Neural cell (in vitro differentiated cells): ENCODE results near the gene MMP7. TPM values are rescaled to one million over a fixed set of nuclear protein-coding genes. Genes with fewer than 3 reads are reported as not detected.

Experiments used
- H2AFZ ChIP-seq: fragments of 200-600, 300-800 bp; sonication (generic), shearing (Covaris generic); 2 replicates; pipeline ENCODE4 v1.6.0; 2014; ENCODE audit warnings: low read depth, mild to moderate bottlenecking, antibody characterized with exemption, low read length, moderate library complexity
- H3F3A ChIP-seq: fragments of 200-600 bp; shearing (Covaris generic); 2 replicates; pipeline ENCODE4 v1.6.1; 2016; ENCODE audit warnings: mild to moderate bottlenecking, moderate library complexity, mixed read lengths, antibody characterized with exemption, low read length; ENCODE audit not compliant: insufficient read depth, poor library complexity, severe bottlenecking
- H3K27ac ChIP-seq: fragments of 200-600, 300-800 bp; sonication (generic), shearing (Covaris generic); 2 replicates; pipeline ENCODE4 v1.5.1; 2014; ENCODE audit warnings: mild to moderate bottlenecking, low read length, moderate library complexity
- H3K27me3 ChIP-seq: fragments of 300-800, 200-600 bp; sonication (generic), shearing (Covaris generic); 2 replicates; pipeline ENCODE4 v1.6.0; 2014; ENCODE audit warnings: mild to moderate bottlenecking, low read depth, low read length, moderate library complexity; ENCODE audit not compliant: insufficient read depth
- H3K36me3 ChIP-seq: fragments of 300-800, 200-600 bp; sonication (generic), shearing (Covaris generic); 2 replicates; pipeline ENCODE4 v1.5.1; 2014; ENCODE audit warnings: mild to moderate bottlenecking, antibody characterized with exemption, low read length, moderate library complexity; ENCODE audit not compliant: insufficient read depth
- H3K4me2 ChIP-seq: fragments of 300-800, 200-600 bp; sonication (generic), shearing (Covaris generic); 2 replicates; pipeline ENCODE4 v1.6.0; 2014; ENCODE audit warnings: mild to moderate bottlenecking, low read length
- H3K4me3 ChIP-seq: fragments of 300-800, 200-600 bp; sonication (generic), shearing (Covaris generic); 2 replicates; pipeline ENCODE4 v1.5.1; 2014; ENCODE audit warnings: mild to moderate bottlenecking, low read length, moderate library complexity
- H3K79me2 ChIP-seq: fragments of 200-600 bp; shearing (Covaris generic); replicated peaks from 2 replicates; pipeline ENCODE4 v1.6.0; 2014; ENCODE audit warnings: mild to moderate bottlenecking, low read length, moderate library complexity; ENCODE audit not compliant: insufficient read depth
- H3K9ac ChIP-seq: fragments of 300-800, 200-600 bp; sonication (generic), shearing (Covaris generic); 2 replicates; pipeline ENCODE4 v1.6.1; 2016; ENCODE audit warnings: mild to moderate bottlenecking, low read length, mixed read lengths
- H3K9me2 ChIP-seq: fragments of 200-600 bp; shearing (Covaris generic); 2 replicates; pipeline ENCODE4 v1.6.1; 2016; ENCODE audit warnings: mild to moderate bottlenecking, low read length, mixed read lengths; ENCODE audit not compliant: insufficient read depth
- H3K9me3 ChIP-seq: fragments of 200-600, 300-800 bp; sonication (generic), shearing (Covaris generic); 2 replicates; pipeline ENCODE4 v1.6.1; 2016; ENCODE audit warnings: mild to moderate bottlenecking, mixed run types, low read length, moderate library complexity, mixed read lengths
- H4K20me1 ChIP-seq: fragments of 200-600 bp; shearing (Covaris generic); 2 replicates; pipeline ENCODE4 v1.6.1; 2016; ENCODE audit warnings: mild to moderate bottlenecking, mixed run types; ENCODE audit not compliant: insufficient read depth
- EP300 ChIP-seq: fragments of 450-650 bp; conservative IDR thresholded peaks from 2 replicates; pipeline ENCODE4 v1.6.1; 2014; ENCODE audit warnings: antibody characterized with exemption, mild to moderate bottlenecking, moderate library complexity; ENCODE audit not compliant: poor library complexity, severe bottlenecking
- EZH2 ChIP-seq: fragments of 200-600, 300-800 bp; shearing (Covaris generic), sonication (generic); IDR thresholded peaks from 2 replicates; pipeline ENCODE4 v1.6.1; 2014; ENCODE audit warnings: antibody characterized with exemption, low read length, borderline replicate concordance, mild to moderate bottlenecking; ENCODE audit not compliant: insufficient read depth, poor library complexity, severe bottlenecking
- MXI1 ChIP-seq: fragments of 450-650 bp; conservative IDR thresholded peaks from 2 replicates; pipeline ENCODE4 v1.6.1; 2014; ENCODE audit warnings: antibody characterized with exemption, mild to moderate bottlenecking; ENCODE audit not compliant: poor library complexity, severe bottlenecking
- POLR2AphosphoS5 ChIP-seq: IDR thresholded peaks from 2 replicates; pipeline ENCODE4 v1.6.1; 2012
- RAD21 ChIP-seq: fragments of 450-650 bp; conservative IDR thresholded peaks from 2 replicates; pipeline ENCODE4 v1.6.1; 2014; ENCODE audit warnings: antibody characterized with exemption, mild to moderate bottlenecking, moderate library complexity
- SMC3 ChIP-seq: fragments of 450-650 bp; conservative IDR thresholded peaks from 2 replicates; pipeline ENCODE4 v1.6.1; 2014; ENCODE audit warnings: antibody characterized with exemption, mild to moderate bottlenecking, moderate library complexity; ENCODE audit not compliant: poor library complexity
- TAF1 ChIP-seq: IDR thresholded peaks from 2 replicates; pipeline ENCODE4 v1.6.1; 2012; ENCODE audit warnings: low read depth
- polyA plus RNA-seq: library from polyadenylated mRNA; depleted of rRNA; stranded (reverse); fragments of >200 nt; gene quantifications from 2 replicates; pipeline ENCODE4 v1.2.3, GENCODE V29; 2014
- TF ChIP-seq, protein P1 (sequence below): IDR thresholded peaks from 2 replicates; pipeline ENCODE4 v1.6.1; 2012; ENCODE audit warnings: borderline replicate concordance
- TF ChIP-seq, protein P2 (sequence below): fragments of 450-650 bp; IDR thresholded peaks from 2 replicates; pipeline ENCODE4 v1.5.1; 2014; ENCODE audit warnings: antibody characterized with exemption, mild to moderate bottlenecking, moderate library complexity; ENCODE audit not compliant: poor library complexity, severe bottlenecking

The MMP7 gene
- polyA plus RNA-seq, 1 donor from 2014 or later, result not detected

DNA sequence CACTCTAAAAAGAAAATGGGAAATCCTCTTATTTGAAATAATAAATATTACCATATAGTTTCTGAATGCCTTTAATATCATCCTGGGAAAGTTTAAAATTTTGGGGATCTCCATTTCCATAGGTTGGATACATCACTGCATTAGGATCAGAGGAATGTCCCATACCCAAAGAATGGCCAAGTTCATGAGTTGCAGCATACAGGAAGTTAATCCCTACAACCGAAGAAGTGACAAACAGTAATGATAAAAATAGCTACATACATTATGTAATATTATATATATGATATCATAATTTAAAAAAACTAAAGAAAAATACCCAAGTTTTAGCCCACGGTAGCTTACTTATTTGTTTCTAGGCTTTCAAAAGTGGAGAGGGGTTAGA lies 7.4 kb downstream of the MMP7 start:
- no peak overlapping the region for H3K9ac ChIP-seq
- H4K20me1 ChIP-seq, result no peaks in the 10 kb centered on the region
- H3K27me3 ChIP-seq, result no peaks in the 10 kb centered on the region
- TF ChIP-seq, protein P1, sequence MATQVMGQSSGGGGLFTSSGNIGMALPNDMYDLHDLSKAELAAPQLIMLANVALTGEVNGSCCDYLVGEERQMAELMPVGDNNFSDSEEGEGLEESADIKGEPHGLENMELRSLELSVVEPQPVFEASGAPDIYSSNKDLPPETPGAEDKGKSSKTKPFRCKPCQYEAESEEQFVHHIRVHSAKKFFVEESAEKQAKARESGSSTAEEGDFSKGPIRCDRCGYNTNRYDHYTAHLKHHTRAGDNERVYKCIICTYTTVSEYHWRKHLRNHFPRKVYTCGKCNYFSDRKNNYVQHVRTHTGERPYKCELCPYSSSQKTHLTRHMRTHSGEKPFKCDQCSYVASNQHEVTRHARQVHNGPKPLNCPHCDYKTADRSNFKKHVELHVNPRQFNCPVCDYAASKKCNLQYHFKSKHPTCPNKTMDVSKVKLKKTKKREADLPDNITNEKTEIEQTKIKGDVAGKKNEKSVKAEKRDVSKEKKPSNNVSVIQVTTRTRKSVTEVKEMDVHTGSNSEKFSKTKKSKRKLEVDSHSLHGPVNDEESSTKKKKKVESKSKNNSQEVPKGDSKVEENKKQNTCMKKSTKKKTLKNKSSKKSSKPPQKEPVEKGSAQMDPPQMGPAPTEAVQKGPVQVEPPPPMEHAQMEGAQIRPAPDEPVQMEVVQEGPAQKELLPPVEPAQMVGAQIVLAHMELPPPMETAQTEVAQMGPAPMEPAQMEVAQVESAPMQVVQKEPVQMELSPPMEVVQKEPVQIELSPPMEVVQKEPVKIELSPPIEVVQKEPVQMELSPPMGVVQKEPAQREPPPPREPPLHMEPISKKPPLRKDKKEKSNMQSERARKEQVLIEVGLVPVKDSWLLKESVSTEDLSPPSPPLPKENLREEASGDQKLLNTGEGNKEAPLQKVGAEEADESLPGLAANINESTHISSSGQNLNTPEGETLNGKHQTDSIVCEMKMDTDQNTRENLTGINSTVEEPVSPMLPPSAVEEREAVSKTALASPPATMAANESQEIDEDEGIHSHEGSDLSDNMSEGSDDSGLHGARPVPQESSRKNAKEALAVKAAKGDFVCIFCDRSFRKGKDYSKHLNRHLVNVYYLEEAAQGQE, result no peak
- TF ChIP-seq RAD21 (no peak), MXI1 (no peak), POLR2AphosphoS5 (no peak), EP300 (no peak), EZH2 (no peak), TAF1 (no peak), SMC3 (no peak)
- TF ChIP-seq, protein P2, sequence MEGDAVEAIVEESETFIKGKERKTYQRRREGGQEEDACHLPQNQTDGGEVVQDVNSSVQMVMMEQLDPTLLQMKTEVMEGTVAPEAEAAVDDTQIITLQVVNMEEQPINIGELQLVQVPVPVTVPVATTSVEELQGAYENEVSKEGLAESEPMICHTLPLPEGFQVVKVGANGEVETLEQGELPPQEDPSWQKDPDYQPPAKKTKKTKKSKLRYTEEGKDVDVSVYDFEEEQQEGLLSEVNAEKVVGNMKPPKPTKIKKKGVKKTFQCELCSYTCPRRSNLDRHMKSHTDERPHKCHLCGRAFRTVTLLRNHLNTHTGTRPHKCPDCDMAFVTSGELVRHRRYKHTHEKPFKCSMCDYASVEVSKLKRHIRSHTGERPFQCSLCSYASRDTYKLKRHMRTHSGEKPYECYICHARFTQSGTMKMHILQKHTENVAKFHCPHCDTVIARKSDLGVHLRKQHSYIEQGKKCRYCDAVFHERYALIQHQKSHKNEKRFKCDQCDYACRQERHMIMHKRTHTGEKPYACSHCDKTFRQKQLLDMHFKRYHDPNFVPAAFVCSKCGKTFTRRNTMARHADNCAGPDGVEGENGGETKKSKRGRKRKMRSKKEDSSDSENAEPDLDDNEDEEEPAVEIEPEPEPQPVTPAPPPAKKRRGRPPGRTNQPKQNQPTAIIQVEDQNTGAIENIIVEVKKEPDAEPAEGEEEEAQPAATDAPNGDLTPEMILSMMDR, result no peak
- no peaks in the 10 kb centered on the region for H3F3A ChIP-seq
- H3K36me3 ChIP-seq, result no peaks in the 10 kb centered on the region
- no peaks in the 10 kb centered on the region for H3K79me2 ChIP-seq
- no peak overlapping the region for H3K27ac ChIP-seq
- H2AFZ ChIP-seq, result no peak overlapping the region
- no peaks in the 10 kb centered on the region for H3K9me2 ChIP-seq
- no peak overlapping the region for H3K4me3 ChIP-seq
- no peak overlapping the region for H3K4me2 ChIP-seq
- H3K9me3 ChIP-seq, result no peaks in the 10 kb centered on the region

DNA sequence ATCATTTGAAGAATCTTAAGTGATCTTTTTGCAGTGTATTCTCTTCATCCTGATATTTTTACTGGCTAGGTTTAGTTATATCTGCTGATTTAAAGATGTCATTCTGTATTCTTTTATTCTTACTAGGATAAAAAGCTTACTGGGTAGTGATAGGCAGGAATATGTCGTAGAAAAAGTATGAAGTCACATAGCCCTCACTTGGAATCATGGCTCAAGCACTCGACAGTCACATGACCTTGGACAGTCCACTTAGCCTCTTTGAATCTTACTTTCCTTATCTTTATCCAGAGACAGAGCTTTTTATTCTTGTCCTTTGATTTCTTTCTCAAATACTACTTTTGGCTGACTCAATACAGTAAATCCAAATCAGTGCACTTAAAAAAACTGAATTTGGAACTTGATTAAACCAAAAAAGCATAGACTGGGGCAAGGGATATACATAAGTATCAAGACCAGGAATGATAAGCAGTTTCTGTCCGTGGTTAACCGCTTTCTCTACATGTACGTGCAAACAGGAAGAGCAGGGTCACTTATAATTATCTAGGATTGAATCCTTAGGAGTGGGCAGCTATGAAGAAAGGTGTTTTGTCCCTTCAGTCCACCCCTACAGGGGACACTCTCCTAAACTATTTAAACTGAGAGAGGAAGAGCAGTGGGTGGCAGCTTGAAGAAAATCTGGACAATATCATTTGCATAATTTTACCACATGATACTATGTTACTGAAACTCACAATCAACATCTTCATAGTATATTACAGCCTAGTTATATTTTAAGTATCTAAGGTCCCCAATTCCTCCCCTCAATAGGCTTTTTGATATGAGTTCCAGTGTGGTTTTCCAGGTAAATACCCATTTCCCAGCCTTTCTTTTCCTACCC lies 8.0 kb downstream of the MMP7 start:
- Histone ChIP-seq H3F3A (no peaks in the 10 kb centered on the region), H3K4me3 (no peak overlapping the region), H3K27ac (no peak overlapping the region), H3K9me2 (no peaks in the 10 kb centered on the region), H3K79me2 (no peaks in the 10 kb centered on the region), H3K9ac (no peak overlapping the region), H3K36me3 (no peaks in the 10 kb centered on the region), H3K4me2 (no peak overlapping the region), H3K27me3 (no peaks in the 10 kb centered on the region), H4K20me1 (no peaks in the 10 kb centered on the region), H2AFZ (no peak overlapping the region), H3K9me3 (no peaks in the 10 kb centered on the region)
- TF ChIP-seq RAD21 (no peak), MXI1 (no peak), POLR2AphosphoS5 (no peak), SMC3 (no peak)
- TF ChIP-seq, protein P1, result no peak
